Activated CD4-positive, alpha-beta T cell treated with anti-CD3 and anti-CD28 coated beads for 36 hours (primary cell): ENCODE measurements around the gene LRIT1. TPM values are rescaled to one million over a fixed set of nuclear protein-coding genes. Genes with fewer than 3 reads are reported as not detected.

Experiments used
- ATAC-seq: fragments of 200-7000 bp; cut with Tn5 transposase; one replicate; pipeline ENCODE4 v1.10.0; 2021; ENCODE audit warnings: mild to moderate bottlenecking, moderate library complexity
- CTCF ChIA-PET: fragments of 350-600 bp; sonication (Branson Sonifier 250); formaldehyde crosslinking; loops from one replicate; lab custom pipeline; 2021; ENCODE audit warnings: antibody characterized with exemption; lab: Charles Lee
- POLR2A ChIA-PET: fragments of 350-600 bp; sonication (Branson Sonifier 250); formaldehyde crosslinking; loops from one replicate; lab custom pipeline; 2021; ENCODE audit warnings: antibody characterized with exemption, inconsistent platforms; lab: Charles Lee
- DNase-seq: peaks from one replicate; pipeline ENCODE4 v3.0.0-alpha.2; 2020
- H3K27ac Mint-ChIP-seq: one replicate; pipeline ENCODE4 v1.8.0; 2021; ENCODE audit warnings: mixed read lengths
- H3K27me3 Mint-ChIP-seq: one replicate; pipeline ENCODE4 v1.8.0; 2021; ENCODE audit warnings: mixed read lengths
- H3K36me3 Mint-ChIP-seq: one replicate; pipeline ENCODE4 v1.8.0; 2021; ENCODE audit warnings: low read depth, mixed read lengths
- H3K4me1 Mint-ChIP-seq: one replicate; pipeline ENCODE4 v1.8.0; 2021; ENCODE audit warnings: mixed read lengths
- H3K4me3 Mint-ChIP-seq: one replicate; pipeline ENCODE4 v1.8.0; 2021; ENCODE audit warnings: mild to moderate bottlenecking, moderate library complexity, mixed read lengths
- H3K9me3 Mint-ChIP-seq: one replicate; pipeline ENCODE4 v1.8.0; 2021; ENCODE audit warnings: low read depth, mixed read lengths
- intact Hi-C, 2 experiments: fragments of 100-400 bp; cut with DNase I in 1 of 2; cut with micrococcal nuclease in 1 of 2; formaldehyde crosslinking; loops; one replicate each; pipeline versions ENCODE4 v1.14.2 to v1.15.1; 2022 to 2024; cut with DNase I, micrococcal nuclease
- total RNA-seq, 2 experiments: library from RNA; stranded (reverse); gene quantifications; one replicate each; pipeline ENCODE4 v1.2.3, GENCODE V29; 2021

LRIT1 gene
- total RNA-seq, 2 experiments from 2014 or later, result not detected

DNA sequence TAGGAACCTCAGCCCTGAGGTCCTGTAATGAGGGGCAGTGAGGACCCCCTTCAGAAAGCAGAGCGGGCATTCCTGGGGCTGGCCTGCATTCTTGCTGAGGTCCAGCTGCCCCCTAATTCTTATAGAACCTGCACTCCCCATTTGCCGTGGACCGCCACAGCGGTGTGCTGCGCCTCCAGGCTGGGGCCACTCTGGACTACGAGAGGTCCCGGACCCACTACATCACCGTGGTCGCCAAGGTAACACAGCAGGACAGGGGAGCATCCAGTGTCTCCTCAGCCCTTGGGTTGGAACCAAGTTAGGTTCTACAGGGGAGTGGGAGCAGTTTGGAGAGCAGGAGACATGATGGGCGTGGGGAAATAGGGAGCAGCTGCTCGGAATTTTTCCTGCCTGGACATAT, 39.7 kb downstream of the LRIT1 start:
- no peaks in the 10 kb centered on the region for H3K36me3 Mint-ChIP-seq
- no peaks in the 10 kb centered on the region for H3K4me1 Mint-ChIP-seq
- ATAC-seq, result no peak
- ChIA-PET POLR2A (no interaction called here), CTCF (interaction anchor here (0.7 to 2.0 kb wide), 3 partner anchors 10 to 63 kb away, joined by 3 to 10 read pairs (median 3); partner anchors contain the start of gene GHITM)
- no peak overlapping the region for H3K4me3 Mint-ChIP-seq
- H3K9me3 Mint-ChIP-seq, result no peaks in the 10 kb centered on the region
- no peak overlapping the region for H3K27ac Mint-ChIP-seq
- intact Hi-C loops, result no loop called here
- DNase-seq, result no peak
- peaks cover 6% of the 10 kb centered on the region for H3K27me3 Mint-ChIP-seq

DNA sequence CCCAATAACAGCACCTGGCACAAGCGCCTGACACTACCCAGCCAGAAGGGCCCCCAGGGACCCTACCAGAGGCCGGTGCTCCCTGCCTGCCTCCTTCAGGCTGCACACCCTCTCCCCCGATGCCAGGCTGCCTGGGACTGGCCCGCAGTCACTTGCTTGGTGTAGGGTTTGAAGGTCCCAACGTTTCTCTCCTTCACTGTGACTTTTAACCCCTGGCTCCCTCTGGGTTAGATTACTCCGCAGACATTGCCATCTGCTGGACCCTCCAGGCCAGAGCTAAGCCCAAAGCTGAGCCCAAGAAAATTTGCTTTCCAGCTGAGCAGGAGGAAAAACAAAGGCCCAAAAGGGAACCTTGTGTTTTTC, 40.1 kb downstream of the LRIT1 start:
- Mint-ChIP-seq H3K27me3 (peaks cover 10% of the 10 kb centered on the region), H3K27ac (no peak overlapping the region), H3K4me3 (no peak overlapping the region), H3K36me3 (no peaks in the 10 kb centered on the region), H3K9me3 (no peaks in the 10 kb centered on the region), H3K4me1 (no peaks in the 10 kb centered on the region)
- POLR2A ChIA-PET, result no interaction called here
- DNase-seq, result no peak
- no peak for ATAC-seq
- intact Hi-C loops, result no loop called here
- CTCF ChIA-PET, result interaction anchor here (0.7 to 2.0 kb wide), 3 partner anchors 9 to 62 kb away, joined by 3 to 10 read pairs (median 3); partner anchors contain the start of gene GHITM

DNA sequence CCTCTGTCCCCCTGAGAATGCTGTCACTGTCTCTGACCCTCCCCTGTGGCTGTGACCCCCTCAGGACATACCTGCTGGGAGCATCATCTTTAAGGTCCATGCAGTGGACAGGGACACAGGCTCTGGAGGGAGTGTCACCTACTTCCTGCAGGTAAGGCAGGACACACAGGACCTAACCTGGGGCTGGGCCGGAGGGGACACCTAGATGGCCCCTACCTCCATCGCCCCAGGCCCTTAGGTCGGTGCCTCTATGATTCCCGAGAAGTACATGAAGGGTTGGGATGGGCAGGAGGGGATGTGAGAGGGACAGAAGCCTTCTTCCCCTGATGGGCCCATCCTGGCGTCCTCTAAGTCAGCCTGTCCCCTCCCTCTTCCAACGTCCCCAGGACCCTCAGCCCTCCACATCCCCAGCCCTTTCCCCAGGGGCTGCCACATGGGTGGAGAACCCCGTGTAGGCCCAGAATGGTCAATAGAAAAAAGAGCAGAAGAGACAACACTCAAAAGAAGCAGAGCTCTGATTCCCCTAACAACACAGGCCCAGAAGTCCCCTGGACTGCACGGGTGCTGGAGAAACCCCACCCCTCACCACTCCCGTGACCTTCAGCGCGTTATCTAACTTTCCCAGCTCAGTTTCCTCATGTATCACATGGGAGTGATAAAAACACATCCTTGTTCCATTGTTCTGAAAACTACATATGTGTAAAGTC, 40.7 kb downstream of the LRIT1 start:
- intact Hi-C loops, result no loop called here
- H3K4me1 Mint-ChIP-seq, result no peaks in the 10 kb centered on the region
- no peak overlapping the region for H3K4me3 Mint-ChIP-seq
- no peak overlapping the region for H3K27ac Mint-ChIP-seq
- H3K36me3 Mint-ChIP-seq, result no peaks in the 10 kb centered on the region
- H3K27me3 Mint-ChIP-seq, result peaks cover 14% of the 10 kb centered on the region
- H3K9me3 Mint-ChIP-seq, result no peaks in the 10 kb centered on the region
- ChIA-PET CTCF (interaction anchor here (1.3 to 2.0 kb wide), 2 partner anchors 52 to 62 kb away, joined by 3 to 10 read pairs; partner anchors contain the start of gene GHITM), POLR2A (no interaction called here)
- no peak for DNase-seq
- no peak for ATAC-seq

DNA sequence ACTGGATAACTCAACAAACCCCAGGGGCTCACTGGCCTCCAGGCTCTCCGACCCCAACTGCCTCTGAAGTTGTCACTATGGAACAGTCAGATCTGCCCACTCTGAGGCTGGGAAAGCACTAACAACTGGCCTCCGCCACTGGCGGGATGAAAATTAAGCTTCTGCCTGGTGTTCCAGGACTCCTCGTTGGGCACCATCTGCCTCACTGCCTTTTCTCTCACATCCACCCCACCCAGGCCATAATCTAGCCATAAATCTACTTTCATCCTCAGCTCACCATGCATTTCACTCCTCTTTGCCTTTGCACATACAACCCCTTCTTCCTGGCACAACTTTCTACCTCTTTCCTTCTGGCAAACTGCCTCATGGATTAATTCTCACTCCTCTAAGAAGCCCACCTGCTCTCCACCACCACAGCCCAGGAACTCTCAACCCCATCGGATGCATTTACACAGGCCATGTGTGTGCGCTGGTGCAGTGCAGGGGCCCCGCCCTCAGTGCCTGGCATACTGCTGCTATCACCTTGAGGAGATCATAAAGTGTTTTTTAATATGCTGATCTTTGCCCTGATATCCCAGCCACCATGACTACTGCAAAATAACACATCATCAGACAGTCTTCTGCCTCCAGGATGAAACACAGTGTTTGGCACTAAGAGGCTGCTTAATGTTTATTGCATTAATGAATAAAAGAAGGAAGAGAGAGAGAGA, 43.0 kb downstream of the LRIT1 start:
- Mint-ChIP-seq H3K9me3 (no peaks in the 10 kb centered on the region), H3K4me1 (no peaks in the 10 kb centered on the region), H3K36me3 (no peaks in the 10 kb centered on the region), H3K27ac (no peak overlapping the region), H3K27me3 (peaks cover 24% of the 10 kb centered on the region), H3K4me3 (no peak overlapping the region)
- ChIA-PET CTCF (interaction anchor here (0.8 to 1.3 kb wide), 2 partner anchors 15 to 190 kb away, joined by 3 to 4 read pairs; no protein-coding TSS in a partner anchor), POLR2A (interaction anchor here (1.3 kb wide), 1 partner anchor 60 kb away, joined by 3 read pairs; no protein-coding TSS in a partner anchor)
- intact Hi-C loops, result no loop called here
- ATAC-seq (no peak), DNase-seq (no peak)

GRCh38 chr10:84197643-84198042, 43.7 kb downstream of the LRIT1 start:
- H3K27ac Mint-ChIP-seq, result no peak overlapping the region
- H3K36me3 Mint-ChIP-seq, result no peaks in the 10 kb centered on the region
- intact Hi-C loops, result no loop called here
- H3K27me3 Mint-ChIP-seq, result peaks cover 27% of the 10 kb centered on the region
- ChIA-PET POLR2A (interaction anchor here (1.3 kb wide), 1 partner anchor 59 kb away, joined by 3 read pairs; no protein-coding TSS in a partner anchor), CTCF (interaction anchor here (0.7 to 1.3 kb wide), 4 partner anchors 16 to 189 kb away, joined by 3 to 4 read pairs (median 4); no protein-coding TSS in a partner anchor)
- no peak for ATAC-seq
- H3K4me3 Mint-ChIP-seq, result no peak overlapping the region
- H3K4me1 Mint-ChIP-seq, result no peaks in the 10 kb centered on the region
- H3K9me3 Mint-ChIP-seq, result no peaks in the 10 kb centered on the region
- DNase-seq, result no peak

- CTCF ChIA-PET, result interaction anchor here (0.5 to 0.9 kb wide), 4 partner anchors 20 to 343 kb away, joined by 3 to 4 read pairs (median 3); no protein-coding TSS in a partner anchor
- Mint-ChIP-seq H3K9me3 (no peaks in the 10 kb centered on the region), H3K4me3 (no peak overlapping the region), H3K27ac (no peak overlapping the region), H3K27me3 (peaks cover 27% of the 10 kb centered on the region), H3K36me3 (no peaks in the 10 kb centered on the region), H3K4me1 (no peaks in the 10 kb centered on the region)
- DNase-seq (no peak), ATAC-seq (no peak)
- intact Hi-C loops, result no loop called here
- POLR2A ChIA-PET, result no interaction called here
Measured at GRCh38 chr10:84196941-84197340, 44.4 kb downstream of the LRIT1 start.

DNA sequence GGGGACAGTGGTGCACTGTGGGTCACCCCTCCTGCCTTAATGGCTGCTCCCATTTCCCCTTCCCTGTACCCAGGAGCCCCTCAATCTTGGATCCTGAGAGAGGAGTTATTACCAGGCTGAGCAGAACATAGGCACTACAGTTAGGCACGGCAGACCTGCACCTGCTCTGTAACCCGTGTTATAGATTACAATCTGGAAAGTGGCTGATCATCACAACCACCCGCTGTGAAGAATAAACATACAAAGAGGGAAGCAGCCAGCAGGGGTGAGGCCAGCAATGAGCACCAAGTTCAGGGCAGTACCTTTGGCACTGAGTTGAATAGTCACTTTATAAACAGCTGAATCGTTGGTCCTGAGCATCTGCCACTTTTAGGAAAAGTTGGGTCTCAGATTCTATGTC, 45.3 kb downstream of the LRIT1 start:
- Mint-ChIP-seq H3K4me3 (no peak overlapping the region), H3K9me3 (no peaks in the 10 kb centered on the region), H3K36me3 (no peaks in the 10 kb centered on the region), H3K27me3 (peaks cover 27% of the 10 kb centered on the region), H3K4me1 (peaks cover 6% of the 10 kb centered on the region), H3K27ac (no peak overlapping the region)
- ATAC-seq (no peak), DNase-seq (no peak)
- POLR2A ChIA-PET, result no interaction called here
- CTCF ChIA-PET, result no interaction called here
- intact Hi-C loops, result no loop called here

DNA sequence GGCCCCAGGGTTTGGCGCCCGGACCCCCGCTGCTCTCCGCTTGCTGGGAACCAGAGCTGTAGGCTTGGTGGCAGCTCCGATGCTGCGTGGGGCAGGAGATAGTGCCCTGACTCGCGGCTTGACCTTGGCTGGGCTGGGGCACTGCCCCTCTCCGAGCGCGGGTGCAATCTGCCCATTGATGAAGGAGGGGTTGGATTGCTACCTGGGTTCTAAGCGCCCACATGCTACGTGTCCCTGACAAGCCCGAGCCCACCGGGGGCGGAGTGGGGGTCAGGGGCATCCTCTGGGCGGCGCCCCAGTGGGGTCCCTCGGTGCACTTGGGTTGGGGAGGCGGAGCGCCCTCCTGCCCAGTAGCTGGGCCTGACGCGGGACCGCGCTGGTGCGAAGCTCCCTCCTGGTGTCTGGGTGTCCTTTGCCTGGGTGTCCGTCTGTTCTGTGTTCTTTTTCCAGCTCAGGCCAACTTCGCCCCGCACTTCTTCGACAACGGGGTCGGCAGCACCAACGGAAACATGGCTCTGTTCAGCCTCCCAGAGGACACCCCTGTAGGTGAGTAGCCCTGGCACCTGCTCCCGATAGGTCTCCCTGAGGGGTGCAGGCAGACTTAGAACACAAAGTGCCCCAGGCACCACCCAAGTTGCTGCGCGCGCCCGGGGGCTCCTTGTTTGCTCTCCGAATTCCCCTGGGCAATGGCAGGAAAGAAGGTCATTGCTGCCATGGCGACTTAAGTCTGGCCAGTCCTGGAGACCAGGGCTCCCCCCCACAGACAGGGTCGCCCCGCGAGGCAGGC, 46.1 kb downstream of the LRIT1 start:
- H3K27me3 Mint-ChIP-seq, result peaks cover 27% of the 10 kb centered on the region
- no peak for DNase-seq

DNA sequence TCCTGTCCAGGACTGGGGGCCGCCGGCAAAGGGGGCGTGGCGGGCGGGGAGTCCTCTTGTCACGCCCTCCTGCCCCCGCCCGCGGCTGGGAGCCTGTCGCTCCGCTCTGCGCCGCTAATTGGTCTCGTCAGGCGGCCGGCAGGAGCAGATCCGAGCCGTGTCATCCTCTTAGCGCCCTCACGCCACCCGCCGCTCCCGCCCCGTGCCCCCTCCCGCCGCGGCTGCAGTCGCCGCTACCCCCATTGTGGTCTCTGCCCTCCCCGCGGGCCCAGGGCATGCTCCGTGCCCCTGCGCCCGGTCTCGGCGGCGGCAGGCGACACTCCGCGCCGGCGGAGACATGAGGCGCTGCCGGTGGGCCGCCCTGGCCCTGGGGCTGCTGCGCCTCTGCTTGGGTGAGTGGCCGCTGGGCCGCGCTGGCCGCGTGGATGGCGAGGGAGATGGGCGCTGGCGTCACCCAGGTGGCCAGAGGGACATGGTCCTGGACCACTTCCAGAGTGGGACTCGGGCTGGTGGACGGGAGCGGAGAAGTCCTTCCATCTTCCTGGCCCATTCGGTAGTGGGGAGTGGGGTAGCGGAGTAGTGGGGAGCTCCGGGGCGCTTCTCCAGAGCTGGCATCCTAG, 46.8 kb downstream of the LRIT1 start, which contains the start of gene CDHR1:
TSS of gene CDHR1 (plus strand) at position 114 of the 620 bp plus-strand sequence. CDS start at position 338, 224 bp downstream.
- peaks cover 13% of the 10 kb centered on the region for H3K4me1 Mint-ChIP-seq
- intact Hi-C loops, result loop anchor here in 1 of 2 experiments (1.0 kb wide), 1 partner anchor 55 kb away; the partner anchor contains the start of gene GHITM
- peak; percentile 84 for ATAC-seq
- peaks cover 27% of the 10 kb centered on the region for H3K27me3 Mint-ChIP-seq
- peak; percentile 72 for DNase-seq
- ChIA-PET POLR2A (no interaction called here), CTCF (interaction anchor here (0.7 to 1.3 kb wide), 4 partner anchors 19 to 580 kb away, joined by 3 read pairs; partner anchors contain the start of gene GPR15LG)
- H3K27ac Mint-ChIP-seq, result no peak within 1 kb of the TSS
- H3K4me3 Mint-ChIP-seq, result peak within 1 kb of the TSS; percentile 49
- H3K9me3 Mint-ChIP-seq, result no peaks in the 10 kb centered on the region
- H3K36me3 Mint-ChIP-seq, result no peaks in the 10 kb centered on the region

More for the DNA sequence above, 46.1 kb downstream of the LRIT1 start:
- intact Hi-C loops, result no loop called here
- H3K4me1 Mint-ChIP-seq, result peaks cover 13% of the 10 kb centered on the region
- POLR2A ChIA-PET, result no interaction called here
- ATAC-seq, result no peak
- H3K4me3 Mint-ChIP-seq, result peak overlapping the region; percentile 49
- no peaks in the 10 kb centered on the region for H3K36me3 Mint-ChIP-seq
- CTCF ChIA-PET, result interaction anchor here (0.7 to 1.3 kb wide), 3 partner anchors 20 to 581 kb away, joined by 3 read pairs; no protein-coding TSS in a partner anchor
- no peak overlapping the region for H3K27ac Mint-ChIP-seq
- H3K9me3 Mint-ChIP-seq, result no peaks in the 10 kb centered on the region

GRCh38 chr10:84193846-84194423, 47.4 kb downstream of the LRIT1 start:
- no peaks in the 10 kb centered on the region for H3K9me3 Mint-ChIP-seq
- H3K4me3 Mint-ChIP-seq, result peak overlapping the region; percentile 49
- no peaks in the 10 kb centered on the region for H3K36me3 Mint-ChIP-seq
- DNase-seq (no peak), ATAC-seq (no peak)
- H3K27me3 Mint-ChIP-seq, result peaks cover 27% of the 10 kb centered on the region
- H3K27ac Mint-ChIP-seq, result no peak overlapping the region
- ChIA-PET POLR2A (interaction anchor here (0.6 kb wide), 1 partner anchor 47 kb away, joined by 3 read pairs; no protein-coding TSS in a partner anchor), CTCF (interaction anchor here (1.0 to 1.3 kb wide), 5 partner anchors 18 to 343 kb away, joined by 3 to 4 read pairs (median 3); partner anchors contain the start of gene GPR15LG)
- intact Hi-C loops, result loop anchor here in 1 of 2 experiments (1.0 kb wide), 1 partner anchor 55 kb away; the partner anchor contains the start of gene GHITM
- H3K4me1 Mint-ChIP-seq, result peaks cover 13% of the 10 kb centered on the region
